ENCODE results near the gene ANKRD33B.

GRCh38 chr5:10538103-10538788 lies 25.6 kb upstream of the ANKRD33B start:
- TF ChIP-seq CTCF (optimal IDR thresholded peaks at IDR 0.05 in 1 of 3, IDR thresholded peaks at IDR 0.05 in 1 of 3, conservative IDR thresholded peaks at IDR 0.05 in 1 of 3; ENCODE audit: extremely low read depth in 1 of 3, insufficient read depth in 2 of 3, low read length in 3 of 3) (no peak), EZH2 (IDR thresholded peaks at IDR 0.05; ENCODE audit: low read length) (no peak)

All from keratinocyte (primary cell).